HG03039 (cell line): ENCODE measurements around the gene CSNK2A1.

Source experiments
- ATAC-seq: cut with Tn5 transposase; IDR thresholded peaks from one replicate; pipeline ENCODE4 v1.9.1; 2021; ENCODE audit warnings: mild to moderate bottlenecking, moderate library complexity; ENCODE audit not compliant: unreplicated experiment

CSNK2A1 gene

GRCh38 chr20:568097-568652 is 24.6 kb upstream of the CSNK2A1 start:
- no peak for ATAC-seq

- no peak for ATAC-seq
Observed at GRCh38 chr20:564192-564591, 20.6 kb upstream of the CSNK2A1 start.

- no peak for ATAC-seq
Observed at GRCh38 chr20:563187-563586, 19.6 kb upstream of the CSNK2A1 start.

- ATAC-seq: no peak
Observed at GRCh38 chr20:562232-562897, 18.8 kb upstream of the CSNK2A1 start.

GRCh38 chr20:561437-562231 is 18.0 kb upstream of the CSNK2A1 start:
- ATAC-seq: peak; percentile 68

- ATAC-seq: no peak
Observed at GRCh38 chr20:560680-561079, 17.1 kb upstream of the CSNK2A1 start.

GRCh38 chr20:558117-558516 is 14.5 kb upstream of the CSNK2A1 start:
- no peak for ATAC-seq

GRCh38 chr20:556984-557383 is 13.4 kb upstream of the CSNK2A1 start:
- ATAC-seq: no peak

- ATAC-seq: no peak
Observed at GRCh38 chr20:555976-556385, 12.4 kb upstream of the CSNK2A1 start.

- ATAC-seq: no peak
Observed at GRCh38 chr20:550611-551010, 7.0 kb upstream of the CSNK2A1 start.

- ATAC-seq: no peak
Observed at GRCh38 chr20:549722-550496, 6.3 kb upstream of the CSNK2A1 start.

GRCh38 chr20:548906-549305 is 5.3 kb upstream of the CSNK2A1 start:
- no peak for ATAC-seq

- ATAC-seq: no peak
Observed at GRCh38 chr20:547394-547793, 3.8 kb upstream of the CSNK2A1 start.

- no peak for ATAC-seq
Observed at GRCh38 chr20:546353-546752, 2.8 kb upstream of the CSNK2A1 start.

- ATAC-seq: no peak
Observed at GRCh38 chr20:544153-544725, 649 bp upstream of the CSNK2A1 start.

- no peak for ATAC-seq
Observed at GRCh38 chr20:542777-543368, 717 bp downstream of the CSNK2A1 start.

GRCh38 chr20:540391-541201 is 3.0 kb downstream of the CSNK2A1 start:
- ATAC-seq: no peak

- no peak for ATAC-seq
Observed at GRCh38 chr20:539848-540247, 3.7 kb downstream of the CSNK2A1 start.

GRCh38 chr20:539191-539590 is 4.4 kb downstream of the CSNK2A1 start:
- ATAC-seq: no peak

GRCh38 chr20:537983-538382 is 5.6 kb downstream of the CSNK2A1 start:
- no peak for ATAC-seq
